Activated naive CD4-positive, alpha-beta T cell treated with anti-CD3 and anti-CD28 coated beads for 36 hours (primary cell): ENCODE data around the gene ZNF618. TPM values are rescaled to one million over a fixed set of nuclear protein-coding genes. Genes with fewer than 3 reads are reported as not detected.

Experiments used
- CTCF ChIA-PET: fragments of 350-600 bp; sonication (Branson Sonifier 250); formaldehyde crosslinking; loops from one replicate; lab custom pipeline; 2021; ENCODE audit warnings: antibody characterized with exemption; lab: Charles Lee
- DNase-seq: peaks from one replicate; pipeline ENCODE4 v3.0.0-alpha.2; 2020
- H3K27ac Mint-ChIP-seq: one replicate; pipeline ENCODE4 v1.8.0; 2021; ENCODE audit warnings: mild to moderate bottlenecking, mixed read lengths
- H3K27me3 Mint-ChIP-seq: one replicate; pipeline ENCODE4 v1.8.0; 2021; ENCODE audit warnings: low read depth, mixed read lengths
- H3K36me3 Mint-ChIP-seq: one replicate; pipeline ENCODE4 v1.8.0; 2021; ENCODE audit warnings: low read depth, mixed read lengths
- H3K4me1 Mint-ChIP-seq: one replicate; pipeline ENCODE4 v1.8.0; 2021; ENCODE audit warnings: low read depth, mixed read lengths
- H3K4me3 Mint-ChIP-seq: one replicate; pipeline ENCODE4 v1.8.0; 2021; ENCODE audit warnings: mild to moderate bottlenecking, moderate library complexity, mixed read lengths
- H3K9me3 Mint-ChIP-seq: one replicate; pipeline ENCODE4 v1.8.0; 2021; ENCODE audit warnings: mixed read lengths
- intact Hi-C: fragments of 100-400 bp; cut with micrococcal nuclease; formaldehyde crosslinking; loops from one replicate; pipeline ENCODE4 v1.15.1; 2023
- total RNA-seq, 2 experiments: library from RNA; stranded (reverse); gene quantifications; one replicate each; pipeline ENCODE4 v1.2.3, GENCODE V29; 2021

The ZNF618 gene
- total RNA-seq, 2 experiments from 2014 or later, result 0.02 to 0.10 TPM

DNA sequence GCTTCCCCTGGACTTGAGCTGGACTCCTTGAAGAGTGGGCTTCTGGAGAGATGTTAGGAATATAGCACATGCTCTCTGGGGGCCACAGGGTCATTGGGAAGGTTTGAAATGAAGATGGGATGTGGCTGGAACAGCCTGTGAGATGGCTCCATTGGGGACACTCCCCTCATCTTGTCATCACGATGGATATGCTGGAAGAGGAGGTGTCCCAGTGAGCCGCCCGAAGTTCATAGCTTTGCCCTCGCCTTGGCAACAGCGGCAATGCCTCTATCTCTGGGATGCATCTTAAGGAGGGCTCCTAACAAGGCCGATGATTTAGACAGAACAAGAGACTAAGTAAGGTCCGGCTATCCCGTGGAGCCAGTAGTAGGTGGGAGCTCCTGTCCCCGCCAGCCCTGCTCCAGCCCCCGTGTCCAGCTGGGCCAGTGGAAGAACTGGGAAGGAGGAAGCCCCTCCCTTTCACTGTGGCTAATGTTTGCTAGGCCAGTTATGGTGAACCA, 178.1 kb downstream of the ZNF618 start:
- Mint-ChIP-seq H3K36me3 (no peaks in the 10 kb centered on the region), H3K9me3 (no peaks in the 10 kb centered on the region), H3K27ac (no peak overlapping the region), H3K4me3 (no peak overlapping the region), H3K4me1 (no peaks in the 10 kb centered on the region), H3K27me3 (no peaks in the 10 kb centered on the region)
- intact Hi-C loops, result no loop called here
- DNase-seq, result no peak
- CTCF ChIA-PET, result interaction anchor here (0.6 kb wide), 1 partner anchor 17 kb away, joined by 4 read pairs; no protein-coding TSS in a partner anchor

GRCh38 chr9:114055061-114055460, 179.0 kb downstream of the ZNF618 start:
- no peaks in the 10 kb centered on the region for H3K27me3 Mint-ChIP-seq
- intact Hi-C loops, result no loop called here
- H3K36me3 Mint-ChIP-seq, result no peaks in the 10 kb centered on the region
- H3K4me3 Mint-ChIP-seq, result no peak overlapping the region
- no peaks in the 10 kb centered on the region for H3K9me3 Mint-ChIP-seq
- no peaks in the 10 kb centered on the region for H3K4me1 Mint-ChIP-seq
- no peak for DNase-seq
- CTCF ChIA-PET, result interaction anchor here (0.6 kb wide), 1 partner anchor 24 kb away, joined by 3 read pairs; no protein-coding TSS in a partner anchor
- no peak overlapping the region for H3K27ac Mint-ChIP-seq

DNA sequence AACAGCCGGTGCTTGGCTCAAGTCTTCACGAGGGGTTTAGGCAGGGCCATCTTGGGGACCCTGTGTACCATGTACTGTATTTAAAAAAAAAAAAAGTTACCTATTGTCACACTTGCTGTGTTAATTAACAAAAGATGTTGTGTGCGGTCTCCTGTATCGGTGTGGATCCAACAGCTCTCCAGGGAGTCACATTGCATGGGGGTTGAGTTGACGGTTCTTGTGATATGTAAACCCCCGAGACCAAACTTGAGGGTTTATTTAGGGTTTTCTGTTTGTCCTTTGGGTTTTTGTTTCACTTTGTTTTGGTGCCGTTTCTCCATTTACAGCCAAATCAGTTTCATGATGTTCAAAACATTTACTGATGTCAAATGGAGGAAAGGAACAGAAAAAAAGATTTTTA, 179.8 kb downstream of the ZNF618 start:
- no peak for DNase-seq
- no peak overlapping the region for H3K4me3 Mint-ChIP-seq
- H3K27me3 Mint-ChIP-seq, result no peaks in the 10 kb centered on the region
- no peak overlapping the region for H3K27ac Mint-ChIP-seq
- H3K36me3 Mint-ChIP-seq, result no peaks in the 10 kb centered on the region
- H3K9me3 Mint-ChIP-seq, result no peaks in the 10 kb centered on the region
- H3K4me1 Mint-ChIP-seq, result no peaks in the 10 kb centered on the region
- intact Hi-C loops, result no loop called here
- CTCF ChIA-PET, result no interaction called here

DNA sequence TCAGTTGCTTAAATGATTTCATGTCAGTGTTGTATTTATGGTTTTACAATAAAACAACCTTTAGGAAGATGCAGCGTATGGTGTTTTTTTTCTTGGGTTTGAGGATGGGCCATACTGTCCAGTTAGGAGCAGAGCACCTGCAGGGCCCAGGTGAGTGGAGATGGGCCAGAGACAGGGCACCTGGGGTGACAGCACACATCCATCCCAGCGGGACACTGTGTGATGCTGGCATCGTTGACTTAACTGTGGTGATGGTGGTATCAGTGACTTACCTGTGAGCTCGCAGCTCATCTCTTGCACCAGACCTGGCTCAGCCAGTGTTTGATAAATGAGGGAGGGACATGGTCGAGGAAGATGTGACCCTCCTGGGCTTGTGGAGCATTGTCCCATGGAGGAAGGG, 180.4 kb downstream of the ZNF618 start:
- no peak for DNase-seq
- Mint-ChIP-seq H3K4me3 (no peak overlapping the region), H3K27me3 (no peaks in the 10 kb centered on the region), H3K4me1 (no peaks in the 10 kb centered on the region), H3K36me3 (no peaks in the 10 kb centered on the region), H3K27ac (no peak overlapping the region), H3K9me3 (no peaks in the 10 kb centered on the region)
- CTCF ChIA-PET, result no interaction called here
- intact Hi-C loops, result no loop called here

DNA sequence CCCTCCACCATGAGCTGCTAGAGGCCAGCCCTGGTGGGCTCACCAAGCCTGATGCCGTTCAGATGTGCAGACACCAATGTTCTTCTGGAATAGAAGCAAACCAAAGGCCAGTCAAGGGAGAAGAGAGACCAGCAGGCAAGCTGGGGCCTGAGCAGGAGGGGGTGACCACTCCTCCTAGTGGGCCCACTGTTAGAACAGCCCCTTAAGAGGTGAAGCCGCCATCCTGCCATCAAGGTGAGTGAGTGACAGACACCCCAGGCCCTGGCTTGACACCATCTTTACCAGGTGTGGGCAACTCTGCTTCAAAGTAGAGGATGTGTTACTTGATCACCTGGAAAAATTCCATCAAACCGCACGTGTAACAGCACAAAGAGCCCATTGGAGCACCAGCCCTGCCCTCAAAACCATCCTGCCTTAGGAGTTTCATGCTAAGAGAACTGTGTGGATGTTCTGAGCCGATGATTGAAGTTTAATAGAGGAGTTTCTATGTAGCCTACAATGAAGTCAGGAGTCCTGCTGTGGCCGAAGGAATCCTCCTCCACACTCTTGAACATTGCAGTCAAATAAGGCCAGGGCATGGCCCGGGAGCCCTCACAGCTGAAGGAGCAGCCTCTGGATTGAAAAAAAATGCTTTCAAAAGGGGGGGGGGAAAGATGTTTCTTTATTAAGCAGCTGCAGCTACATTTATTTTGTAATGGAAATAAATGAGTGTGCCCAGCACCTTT, 181.2 kb downstream of the ZNF618 start:
- H3K36me3 Mint-ChIP-seq, result no peaks in the 10 kb centered on the region
- no peak overlapping the region for H3K4me3 Mint-ChIP-seq
- peaks cover 3% of the 10 kb centered on the region for H3K27me3 Mint-ChIP-seq
- H3K9me3 Mint-ChIP-seq, result no peaks in the 10 kb centered on the region
- H3K4me1 Mint-ChIP-seq, result no peaks in the 10 kb centered on the region
- CTCF ChIA-PET, result interaction anchor here (1.0 kb wide), 1 partner anchor 51 kb away, joined by 3 read pairs; no protein-coding TSS in a partner anchor
- H3K27ac Mint-ChIP-seq, result no peak overlapping the region
- DNase-seq, result no peak
- intact Hi-C loops, result no loop called here

GRCh38 chr9:114058688-114059046, 182.6 kb downstream of the ZNF618 start:
- Mint-ChIP-seq H3K36me3 (no peaks in the 10 kb centered on the region), H3K27me3 (peaks cover 5% of the 10 kb centered on the region), H3K4me1 (no peaks in the 10 kb centered on the region), H3K27ac (no peak overlapping the region), H3K9me3 (no peaks in the 10 kb centered on the region), H3K4me3 (no peak overlapping the region)
- CTCF ChIA-PET, result interaction anchor here (0.9 kb wide), 1 partner anchor 24 kb away, joined by 4 read pairs; no protein-coding TSS in a partner anchor
- DNase-seq, result no peak
- intact Hi-C loops, result no loop called here

- no peaks in the 10 kb centered on the region for H3K36me3 Mint-ChIP-seq
- no peaks in the 10 kb centered on the region for H3K4me1 Mint-ChIP-seq
- CTCF ChIA-PET, result interaction anchor here (0.6 to 0.9 kb wide), 2 partner anchors 23 to 235 kb away, joined by 3 to 4 read pairs; no protein-coding TSS in a partner anchor
- no peak for DNase-seq
- H3K27ac Mint-ChIP-seq, result no peak overlapping the region
- no peak overlapping the region for H3K4me3 Mint-ChIP-seq
- peaks cover 5% of the 10 kb centered on the region for H3K27me3 Mint-ChIP-seq
- intact Hi-C loops, result no loop called here
- H3K9me3 Mint-ChIP-seq, result no peaks in the 10 kb centered on the region
Measured at GRCh38 chr9:114059047-114059803, 183.1 kb downstream of the ZNF618 start.

DNA sequence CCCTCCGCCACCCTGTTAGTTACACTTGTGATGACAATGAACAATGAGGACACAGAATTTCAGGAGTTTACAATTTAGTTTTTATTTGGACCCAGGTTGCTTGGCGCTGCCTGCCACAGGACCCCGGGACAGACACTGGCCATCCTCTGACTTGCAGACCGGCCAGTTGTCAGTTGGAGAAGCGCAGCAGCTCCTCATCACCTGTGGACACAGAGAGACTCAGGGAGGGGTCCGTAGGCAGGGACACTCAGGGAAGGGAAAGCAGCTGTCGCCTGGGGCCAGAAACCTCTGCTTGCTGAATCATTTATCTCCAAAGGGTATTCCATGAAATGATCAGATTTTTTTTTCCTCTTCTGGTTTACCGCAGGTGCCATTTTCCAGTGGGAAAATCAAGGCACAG, 184.0 kb downstream of the ZNF618 start:
- CTCF ChIA-PET, result no interaction called here
- intact Hi-C loops, result no loop called here

DNA sequence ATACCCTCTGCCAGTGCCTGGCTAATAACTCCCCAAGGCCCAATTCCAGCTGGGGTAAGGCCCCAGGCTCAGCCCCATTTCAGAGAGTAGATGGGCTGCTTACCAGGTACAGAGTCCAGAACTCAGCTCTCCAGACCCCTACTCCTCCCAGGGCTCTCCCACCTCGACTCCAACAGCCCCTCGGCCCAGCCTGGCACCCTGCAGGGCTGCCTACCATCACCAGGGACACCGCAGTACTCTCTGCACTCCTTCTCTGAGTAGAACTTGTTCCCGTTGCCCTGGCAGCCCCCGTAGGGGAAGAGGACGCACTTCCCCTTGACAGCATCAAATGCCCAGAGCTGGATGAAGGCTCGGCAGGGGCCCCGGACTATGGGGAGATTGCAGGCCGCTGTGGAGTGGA, 184.6 kb downstream of the ZNF618 start:
- CTCF ChIA-PET, result no interaction called here
- no peaks in the 10 kb centered on the region for H3K9me3 Mint-ChIP-seq
- no peak overlapping the region for H3K27ac Mint-ChIP-seq
- peaks cover 7% of the 10 kb centered on the region for H3K27me3 Mint-ChIP-seq
- no peaks in the 10 kb centered on the region for H3K4me1 Mint-ChIP-seq
- H3K36me3 Mint-ChIP-seq, result no peaks in the 10 kb centered on the region
- DNase-seq, result no peak
- no peak overlapping the region for H3K4me3 Mint-ChIP-seq
- intact Hi-C loops, result no loop called here

More for the DNA sequence above, 184.0 kb downstream of the ZNF618 start:
- no peak for DNase-seq
- H3K4me3 Mint-ChIP-seq, result no peak overlapping the region
- H3K36me3 Mint-ChIP-seq, result no peaks in the 10 kb centered on the region
- no peaks in the 10 kb centered on the region for H3K4me1 Mint-ChIP-seq
- H3K9me3 Mint-ChIP-seq, result no peaks in the 10 kb centered on the region
- peaks cover 7% of the 10 kb centered on the region for H3K27me3 Mint-ChIP-seq
- no peak overlapping the region for H3K27ac Mint-ChIP-seq

- Mint-ChIP-seq H3K4me1 (no peaks in the 10 kb centered on the region), H3K9me3 (no peaks in the 10 kb centered on the region), H3K27me3 (peaks cover 7% of the 10 kb centered on the region), H3K27ac (no peak overlapping the region), H3K36me3 (no peaks in the 10 kb centered on the region), H3K4me3 (no peak overlapping the region)
- DNase-seq, result no peak
- intact Hi-C loops, result no loop called here
- CTCF ChIA-PET, result no interaction called here
Measured at GRCh38 chr9:114061292-114061691, 185.2 kb downstream of the ZNF618 start.

GRCh38 chr9:114061830-114062474, 185.8 kb downstream of the ZNF618 start:
- Mint-ChIP-seq H3K27ac (no peak overlapping the region), H3K27me3 (peaks cover 7% of the 10 kb centered on the region), H3K4me3 (no peak overlapping the region), H3K9me3 (no peaks in the 10 kb centered on the region), H3K4me1 (no peaks in the 10 kb centered on the region), H3K36me3 (no peaks in the 10 kb centered on the region)
- intact Hi-C loops, result no loop called here
- CTCF ChIA-PET, result no interaction called here
- no peak for DNase-seq

GRCh38 chr9:114065304-114065703, 189.2 kb downstream of the ZNF618 start:
- CTCF ChIA-PET, result no interaction called here
- Mint-ChIP-seq H3K27me3 (peaks cover 9% of the 10 kb centered on the region), H3K36me3 (no peaks in the 10 kb centered on the region), H3K4me3 (no peak overlapping the region), H3K4me1 (no peaks in the 10 kb centered on the region), H3K9me3 (no peaks in the 10 kb centered on the region), H3K27ac (no peak overlapping the region)
- DNase-seq, result no peak
- intact Hi-C loops, result no loop called here
